GM21529 (cell line): ENCODE results near the gene SH3BP4.

Experiments used
- ATAC-seq: cut with Tn5 transposase; IDR thresholded peaks from one replicate; pipeline ENCODE4 v1.9.1; 2021; ENCODE audit not compliant: unreplicated experiment

Gene SH3BP4

DNA sequence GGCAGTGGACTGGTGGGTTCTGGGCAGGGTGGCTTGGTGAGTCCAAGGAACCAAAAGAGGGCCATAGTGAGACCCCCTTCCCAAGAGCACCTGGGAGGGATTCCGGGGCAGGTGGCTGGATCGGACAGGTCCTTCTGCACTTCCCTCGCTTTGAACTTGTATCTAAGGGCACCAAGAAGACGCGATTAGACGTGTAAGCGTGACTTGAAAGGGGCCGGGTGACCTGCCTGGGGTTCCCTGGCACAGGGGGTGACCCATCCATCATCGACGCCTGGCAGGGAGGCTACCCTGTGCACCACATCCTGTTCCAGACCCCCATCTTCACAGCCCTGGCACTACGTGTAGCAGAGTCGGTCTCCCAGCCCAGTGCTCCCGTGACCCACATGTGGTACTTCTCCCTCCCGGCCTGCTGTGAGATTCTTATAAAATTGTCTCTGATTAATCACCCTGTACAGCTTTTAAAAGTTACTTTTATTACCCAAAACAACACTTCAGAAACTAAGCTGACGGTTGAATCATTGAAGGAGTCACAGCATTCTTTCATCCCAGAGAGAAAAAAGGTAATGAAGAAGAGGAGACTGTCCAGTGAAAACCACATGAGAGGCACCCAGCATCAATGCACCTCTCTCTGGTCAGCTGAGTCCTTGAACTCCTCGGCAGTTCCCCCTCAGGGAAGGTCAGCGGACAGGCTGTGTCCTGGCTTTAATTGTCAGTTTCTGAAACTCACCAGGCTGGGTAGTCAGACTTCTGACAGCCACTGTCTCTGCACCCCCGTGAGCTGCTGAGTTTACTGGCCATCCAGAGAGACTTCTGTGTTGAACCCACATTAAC, 13.0 kb downstream of the SH3BP4 start:
- ATAC-seq = no peak

DNA sequence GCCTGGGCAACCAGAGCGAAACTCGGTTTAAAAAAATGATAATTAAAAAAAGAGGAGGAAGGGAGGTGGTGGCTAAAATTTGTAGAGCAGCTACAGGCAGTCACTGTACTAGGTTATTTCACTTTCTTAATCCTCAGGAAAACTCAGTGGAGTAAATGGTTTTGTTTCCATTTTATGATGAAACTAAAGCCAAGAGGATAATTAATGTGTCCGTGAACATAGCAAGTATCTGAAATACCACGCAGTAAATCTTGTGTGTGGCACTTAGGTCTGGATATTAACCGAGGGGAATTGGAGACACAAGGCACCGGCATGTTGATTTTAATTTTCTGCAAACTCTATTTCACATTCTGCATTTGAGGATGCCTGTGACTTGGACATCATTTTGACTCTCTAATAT, 14.5 kb downstream of the SH3BP4 start:
- ATAC-seq = no peak

DNA sequence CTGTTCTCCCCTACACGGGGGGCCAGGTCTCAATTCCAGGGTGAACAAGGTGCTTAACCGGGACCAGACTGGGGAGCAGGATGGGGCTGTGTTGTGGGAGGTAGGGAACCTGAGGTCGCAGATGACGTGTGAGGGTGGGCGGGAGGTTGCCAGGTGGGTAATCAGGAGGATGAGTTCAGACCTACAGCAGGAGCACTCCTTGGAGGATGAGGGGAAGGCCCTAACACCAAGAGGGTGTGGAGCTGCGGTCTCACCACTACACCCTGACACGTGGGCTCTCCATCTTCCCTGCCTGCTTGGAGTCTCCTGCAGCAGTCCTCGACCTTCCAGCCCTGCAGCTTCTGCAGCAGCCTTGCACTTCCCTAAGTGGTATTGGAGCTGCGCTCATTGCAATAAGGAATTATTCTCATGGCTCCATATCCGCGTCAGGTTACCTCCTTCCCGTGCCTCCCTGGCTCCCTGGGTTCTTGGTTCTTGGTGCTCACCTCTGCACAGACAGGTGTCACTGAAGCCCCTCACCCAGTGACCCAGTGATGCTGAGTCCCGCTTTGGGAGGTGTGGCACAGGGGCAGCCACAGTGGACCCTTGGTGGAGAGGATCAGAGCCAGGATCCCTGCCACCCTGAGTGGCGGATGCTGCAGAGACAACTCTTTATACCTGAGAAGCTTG, 15.5 kb downstream of the SH3BP4 start:
- no peak for ATAC-seq

DNA sequence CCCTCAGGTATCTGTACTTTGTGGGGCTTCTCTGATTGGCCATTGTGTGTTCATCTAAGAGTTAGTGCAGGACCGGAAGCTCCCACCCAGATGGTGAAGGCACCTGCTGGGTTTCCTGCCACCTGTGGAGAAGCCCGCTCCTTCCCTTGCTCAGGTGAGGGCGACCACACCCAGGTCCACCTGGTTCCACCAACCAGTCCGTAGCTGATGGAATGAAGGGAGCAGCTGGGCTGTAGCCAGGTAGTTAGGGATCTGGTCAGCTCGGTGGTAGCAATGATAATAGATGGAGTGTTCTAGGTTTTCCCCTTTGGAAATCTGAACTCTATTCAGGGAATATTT, 16.0 kb downstream of the SH3BP4 start:
- no peak for ATAC-seq

DNA sequence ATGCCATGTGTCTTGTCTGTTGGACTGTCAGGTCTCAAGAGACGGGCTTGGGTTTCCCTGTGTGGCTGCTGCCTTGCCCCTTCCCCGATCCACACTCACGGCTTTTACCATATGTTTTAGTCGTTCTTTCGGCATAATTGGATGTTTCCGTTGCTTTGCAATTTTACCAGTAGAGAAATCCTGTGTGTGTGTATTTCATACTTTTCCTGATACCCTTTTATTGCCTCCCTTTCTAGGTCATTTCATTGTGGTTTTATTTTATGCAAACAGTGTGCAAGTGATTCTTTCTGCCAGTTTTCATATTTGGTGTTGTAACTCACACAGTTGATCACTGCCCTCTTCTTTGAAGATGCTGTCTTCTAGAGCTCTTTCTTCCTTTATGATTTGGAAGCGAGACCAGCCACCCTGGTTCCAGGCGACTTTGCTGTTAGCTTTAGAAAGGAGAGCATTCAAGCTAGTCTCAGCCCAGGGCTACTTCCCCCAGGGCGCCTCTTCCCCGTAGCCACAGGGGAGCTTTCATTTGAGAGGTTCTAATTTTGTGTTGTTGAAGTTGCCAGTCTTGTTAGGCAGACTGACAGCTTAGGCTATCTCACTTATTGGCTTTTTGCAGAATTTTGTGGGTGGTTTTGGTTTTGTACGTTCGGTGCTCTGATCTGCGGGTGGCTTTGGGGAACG, 17.0 kb downstream of the SH3BP4 start:
- ATAC-seq = no peak

DNA sequence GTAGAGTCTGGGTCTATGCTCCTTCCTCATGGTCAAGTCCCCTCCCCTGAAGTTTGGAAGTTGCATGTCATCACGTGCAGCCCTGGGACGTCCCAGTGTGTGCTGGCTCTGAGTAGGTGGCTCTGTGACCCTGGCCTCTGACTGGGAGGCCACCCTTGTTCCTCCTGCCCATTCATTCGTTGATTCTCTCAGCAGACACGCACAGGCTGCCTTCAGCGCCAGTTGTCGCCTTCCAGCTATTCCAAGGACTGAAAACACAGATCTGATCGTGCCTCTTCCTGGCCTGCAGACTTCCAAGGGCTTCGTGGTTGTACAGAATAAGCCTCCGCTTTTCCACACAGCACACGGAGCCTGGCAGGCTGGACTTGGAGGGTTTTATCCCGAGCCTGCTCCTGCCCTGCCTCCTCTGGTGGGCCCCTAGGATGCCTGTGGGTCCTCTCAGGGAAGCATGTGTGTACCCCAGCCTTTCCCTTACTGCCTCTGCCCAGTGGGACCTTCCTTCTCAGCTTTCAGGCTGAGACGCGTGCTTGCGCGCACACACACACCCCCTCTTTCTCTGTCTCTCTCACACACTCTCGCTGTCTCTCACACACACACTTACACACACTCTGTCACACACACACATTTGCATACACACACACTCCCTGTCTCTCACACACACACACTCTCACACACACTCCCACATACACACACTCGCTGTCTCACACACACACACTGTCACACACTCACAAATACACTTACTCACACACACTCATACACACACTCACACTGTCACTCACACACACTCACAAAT, 17.7 kb downstream of the SH3BP4 start:
- ATAC-seq = no peak

DNA sequence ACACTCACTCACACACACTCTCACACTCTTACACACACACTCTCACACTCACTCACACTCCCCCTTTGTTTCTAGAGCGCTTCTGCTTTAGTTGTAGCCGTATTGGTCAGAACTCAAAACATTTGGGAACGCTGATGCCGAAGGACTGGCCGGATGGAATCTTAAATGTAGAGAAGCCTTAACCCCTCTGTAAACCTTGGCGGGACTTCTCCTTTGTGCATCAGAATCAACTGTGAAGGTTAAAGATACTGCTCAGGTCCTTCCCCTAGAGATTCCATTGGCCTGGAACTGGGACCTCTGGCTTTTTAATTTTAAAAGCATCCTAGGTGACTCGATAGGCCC, 18.3 kb downstream of the SH3BP4 start:
- ATAC-seq = no peak

DNA sequence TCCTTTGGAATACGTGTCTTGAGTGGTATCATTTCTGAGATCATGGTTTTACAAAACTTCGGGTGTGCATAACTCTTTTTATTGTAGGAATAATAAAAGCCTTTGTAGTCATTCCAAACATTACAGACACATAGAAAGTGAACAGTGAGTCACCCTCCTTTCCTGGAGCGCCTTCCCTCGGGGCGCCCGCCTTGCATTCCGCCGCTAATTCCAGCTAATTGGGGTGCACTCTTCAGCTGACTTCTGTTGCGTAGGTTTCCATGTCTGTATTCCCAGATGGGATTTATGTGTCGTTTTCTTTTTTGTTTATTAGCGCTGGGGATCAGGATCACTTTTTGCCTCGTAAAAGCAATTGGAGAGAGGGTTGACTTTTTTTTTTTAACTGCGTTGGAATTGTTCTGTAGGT, 18.7 kb downstream of the SH3BP4 start:
- ATAC-seq = no peak

DNA sequence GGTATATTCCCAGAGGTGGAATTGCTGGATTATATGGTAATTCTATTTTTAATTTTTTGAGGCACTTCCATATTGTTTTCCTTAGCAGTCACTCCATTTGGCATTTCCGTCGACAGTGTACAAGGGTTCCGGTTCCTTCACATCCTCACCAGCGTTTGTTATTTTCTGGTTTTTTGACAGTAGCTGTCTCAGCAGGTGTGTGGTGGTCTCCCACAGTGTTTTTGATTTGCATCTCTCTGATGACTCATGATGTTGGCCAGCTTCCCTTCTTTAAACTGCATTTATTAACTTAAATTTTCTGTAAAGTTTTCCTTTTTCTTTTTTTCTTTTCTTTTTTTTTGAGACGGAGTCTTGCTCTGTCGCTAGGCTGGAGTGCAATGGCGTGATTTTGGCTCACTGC, 19.7 kb downstream of the SH3BP4 start:
- no peak for ATAC-seq

DNA sequence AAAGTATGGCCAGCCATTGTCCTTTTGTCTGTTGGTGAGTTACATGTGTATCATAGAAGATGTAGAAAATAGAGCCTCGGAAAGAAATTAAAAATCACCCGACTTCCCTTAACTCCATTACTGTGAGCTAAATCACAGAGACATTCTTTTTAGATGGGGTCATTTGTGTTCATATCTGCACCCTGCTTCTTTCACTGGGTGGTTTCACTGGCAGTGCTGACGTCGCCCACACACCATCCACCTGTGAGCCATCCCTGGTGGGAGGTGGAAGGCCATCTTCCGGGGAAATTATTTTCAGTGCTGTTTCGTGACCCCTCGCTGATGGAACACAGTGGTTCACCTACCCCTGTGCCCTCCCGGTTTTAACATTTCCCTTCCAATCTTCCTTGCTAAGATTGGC, 21.2 kb downstream of the SH3BP4 start:
- ATAC-seq = no peak

DNA sequence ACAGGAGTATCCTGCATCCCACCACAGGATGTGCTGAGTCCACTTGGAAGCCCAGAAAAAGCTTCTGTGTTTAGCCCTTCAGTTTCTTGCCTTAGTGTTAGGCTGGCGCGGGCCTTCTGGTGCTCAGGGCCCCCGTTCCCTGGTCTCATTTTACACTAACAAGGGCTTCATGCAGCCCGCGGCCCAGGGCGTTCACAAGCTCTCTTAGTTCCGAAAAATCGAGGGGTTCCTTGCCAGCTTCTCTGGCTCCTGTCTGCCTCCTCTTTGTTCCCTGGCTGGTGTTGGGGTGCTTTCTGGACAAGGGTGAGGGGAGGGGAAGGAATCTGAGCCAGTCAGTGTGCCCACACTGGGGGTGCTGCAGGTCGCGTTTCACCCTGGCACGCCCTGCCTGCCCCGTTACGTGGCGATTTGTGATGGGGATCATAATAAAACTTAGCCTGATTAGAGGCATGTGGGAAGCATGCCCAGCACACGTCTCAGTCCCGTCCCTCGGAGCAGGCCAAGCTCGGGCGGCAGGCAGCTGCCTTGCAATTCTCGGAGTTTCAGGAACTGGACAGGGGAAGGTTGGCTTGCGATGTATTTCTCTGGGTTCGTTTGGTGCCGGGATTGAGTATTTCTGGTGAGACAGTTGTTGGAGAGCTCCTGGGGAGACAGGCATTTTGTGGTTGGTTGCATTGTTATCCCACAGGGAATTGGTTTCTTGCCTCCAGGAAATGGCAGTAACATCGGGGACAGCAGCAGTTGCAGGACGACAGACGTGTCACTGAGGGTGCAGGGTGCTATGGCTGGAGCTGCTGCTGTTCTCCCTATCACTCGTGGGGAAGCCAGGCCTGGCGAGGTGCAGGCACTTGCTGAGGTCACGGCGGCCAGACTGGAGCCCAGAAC, 22.9 kb downstream of the SH3BP4 start:
- no peak for ATAC-seq

DNA sequence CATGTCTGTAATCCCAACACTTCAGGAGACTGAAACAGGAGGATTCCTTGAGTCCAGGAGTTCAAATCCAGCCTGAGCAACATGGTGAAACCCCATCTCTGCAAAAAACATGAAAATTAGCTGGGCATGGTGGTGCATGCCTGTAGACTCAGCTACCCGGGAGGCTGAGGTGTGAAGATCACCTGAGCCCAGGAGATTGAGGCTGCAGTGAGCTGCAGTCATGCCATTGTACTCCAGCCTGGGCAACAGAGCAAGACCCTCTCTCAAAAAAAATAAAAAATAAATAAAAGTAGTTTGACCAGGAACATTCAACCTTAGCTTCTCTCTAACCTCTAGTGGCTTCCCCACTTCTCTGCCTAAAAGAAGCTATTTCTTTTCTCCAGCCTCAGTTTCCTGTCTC, 23.8 kb downstream of the SH3BP4 start:
- ATAC-seq = no peak

DNA sequence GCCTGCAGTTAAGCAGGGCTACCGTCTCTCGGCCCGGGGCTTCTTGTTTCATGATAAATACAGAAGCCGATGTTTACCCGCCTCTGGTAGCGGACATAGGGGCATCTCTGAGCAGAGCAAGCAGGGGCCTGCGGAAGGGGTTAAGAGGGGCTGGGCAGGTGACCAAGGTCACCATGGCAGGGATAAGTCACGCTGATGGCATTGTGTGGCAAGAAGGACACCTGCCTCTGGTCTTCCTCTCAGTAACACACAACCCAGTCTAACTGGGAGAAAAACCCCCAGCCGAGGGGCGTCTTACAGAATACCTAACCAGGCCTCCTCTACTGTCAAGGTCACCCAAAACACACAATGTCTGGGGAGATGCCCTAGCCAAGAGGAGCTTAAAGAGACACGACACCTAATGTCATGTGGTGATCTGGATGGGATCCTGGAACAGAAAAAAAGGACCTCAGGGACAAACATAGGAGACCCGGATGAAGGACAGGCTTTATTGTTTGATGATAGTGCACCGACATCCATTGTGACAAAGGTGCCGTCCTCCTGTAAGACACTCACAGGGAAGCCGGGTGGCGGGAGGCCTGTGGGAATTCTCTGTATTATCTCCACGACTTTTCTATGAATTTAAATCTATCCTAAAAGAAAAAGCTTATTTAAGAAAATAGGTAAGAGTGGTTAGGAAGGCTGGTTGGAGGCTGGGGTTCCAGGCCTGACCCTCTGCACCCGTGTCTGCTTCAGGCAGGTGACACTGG, 24.8 kb downstream of the SH3BP4 start:
- no peak for ATAC-seq

DNA sequence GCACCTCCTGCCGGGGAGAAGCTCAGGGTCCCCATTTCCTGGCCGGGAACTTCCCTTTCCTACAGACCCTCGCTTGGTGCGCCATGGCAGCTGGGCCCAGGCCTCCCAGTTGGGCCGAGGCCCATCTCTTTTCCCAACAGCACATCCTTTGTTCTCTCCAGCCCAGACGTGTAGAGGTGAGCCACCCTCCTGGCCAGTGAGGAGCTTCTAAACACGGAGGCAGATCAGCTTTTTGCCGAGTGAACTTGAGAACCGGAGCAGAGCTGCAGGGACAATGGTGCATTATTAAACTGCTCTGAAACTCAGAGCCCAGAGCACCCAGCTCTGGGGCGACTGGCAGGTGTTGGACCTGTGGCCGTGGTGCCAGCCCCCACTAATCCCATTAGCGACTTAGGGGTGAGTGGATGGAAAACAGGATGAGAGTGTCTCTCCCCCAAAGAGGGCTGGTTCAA, 25.4 kb downstream of the SH3BP4 start:
- ATAC-seq = no peak

DNA sequence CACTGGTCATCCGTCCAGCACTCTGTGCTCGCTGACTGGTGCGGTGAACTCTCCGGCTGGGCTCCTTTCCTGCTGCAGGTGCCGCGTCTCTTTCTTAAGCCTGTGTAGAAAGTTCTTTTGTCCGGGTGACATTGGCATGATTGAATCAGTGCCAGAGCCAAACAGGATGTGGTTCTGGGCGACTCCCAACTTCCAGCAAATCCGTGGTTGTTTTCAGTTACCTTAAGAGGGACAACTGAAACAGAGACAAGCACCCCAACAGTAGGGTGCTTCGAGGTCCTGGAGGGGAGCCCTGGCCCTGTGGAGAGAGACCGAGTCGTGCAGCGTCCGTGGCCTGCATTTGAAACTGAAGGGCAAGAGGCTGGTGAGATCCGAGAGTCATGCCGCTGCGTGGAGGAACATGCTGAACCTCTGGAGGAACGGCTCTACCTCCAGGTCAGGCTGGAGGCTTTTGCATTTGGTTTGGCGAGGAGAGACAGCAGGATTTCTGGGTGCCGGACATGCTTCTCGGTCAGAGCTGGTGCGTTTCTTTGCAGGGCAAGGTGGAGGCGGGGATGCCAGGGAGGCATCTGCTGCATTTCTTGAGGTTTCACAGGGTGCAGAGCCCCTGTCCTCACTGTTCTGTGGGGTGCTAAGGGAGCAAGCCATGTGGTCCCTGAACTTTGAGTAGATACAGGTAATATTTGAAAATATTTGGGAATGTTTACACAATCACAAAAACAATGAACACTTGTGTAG, 26.8 kb downstream of the SH3BP4 start:
- ATAC-seq = no peak

DNA sequence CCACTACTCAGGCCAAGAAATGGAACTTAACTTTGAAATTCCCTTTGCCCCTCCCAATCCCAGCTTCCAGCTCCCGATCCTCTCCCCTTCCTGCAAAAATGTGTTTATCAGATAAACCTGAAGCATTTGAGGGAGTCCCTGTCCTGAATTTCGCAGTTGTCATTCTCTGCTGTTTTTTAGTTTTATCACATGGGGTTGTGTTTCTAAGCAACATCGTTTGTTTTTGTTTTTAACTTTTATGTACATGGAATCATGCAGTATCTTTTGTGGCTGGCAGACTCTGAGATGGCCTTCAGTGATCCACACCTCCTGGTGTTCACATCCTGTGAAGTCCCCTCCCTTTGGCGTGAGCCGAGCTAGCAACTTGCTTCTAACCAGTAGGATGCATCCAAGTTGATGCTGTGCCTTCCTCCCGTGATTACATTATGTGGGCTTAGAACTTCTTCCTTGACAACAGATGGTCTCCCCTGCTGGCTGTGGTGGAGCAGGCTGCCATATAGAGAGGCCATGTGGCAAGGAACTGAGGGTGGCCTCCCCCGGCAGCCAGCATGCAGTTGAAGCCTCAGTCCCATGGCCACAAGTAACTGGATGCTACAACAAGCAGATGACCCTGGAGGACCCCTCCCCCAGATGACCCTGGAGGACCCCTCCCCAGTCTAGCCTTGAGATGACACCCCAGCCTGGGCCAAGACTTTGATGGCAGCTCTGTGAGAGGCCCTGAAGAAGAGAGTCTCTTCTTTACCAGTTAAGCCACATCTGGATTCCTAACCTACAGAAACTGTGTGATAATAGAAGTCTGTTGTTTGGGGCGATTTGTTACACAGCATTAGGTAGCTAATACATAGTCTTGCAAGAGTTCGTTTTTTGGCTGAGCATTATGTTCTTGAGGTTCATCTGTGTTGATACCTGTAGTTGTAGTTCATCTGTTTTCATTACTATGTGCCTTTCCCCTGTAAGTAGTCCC, 27.7 kb downstream of the SH3BP4 start:
- no peak for ATAC-seq

DNA sequence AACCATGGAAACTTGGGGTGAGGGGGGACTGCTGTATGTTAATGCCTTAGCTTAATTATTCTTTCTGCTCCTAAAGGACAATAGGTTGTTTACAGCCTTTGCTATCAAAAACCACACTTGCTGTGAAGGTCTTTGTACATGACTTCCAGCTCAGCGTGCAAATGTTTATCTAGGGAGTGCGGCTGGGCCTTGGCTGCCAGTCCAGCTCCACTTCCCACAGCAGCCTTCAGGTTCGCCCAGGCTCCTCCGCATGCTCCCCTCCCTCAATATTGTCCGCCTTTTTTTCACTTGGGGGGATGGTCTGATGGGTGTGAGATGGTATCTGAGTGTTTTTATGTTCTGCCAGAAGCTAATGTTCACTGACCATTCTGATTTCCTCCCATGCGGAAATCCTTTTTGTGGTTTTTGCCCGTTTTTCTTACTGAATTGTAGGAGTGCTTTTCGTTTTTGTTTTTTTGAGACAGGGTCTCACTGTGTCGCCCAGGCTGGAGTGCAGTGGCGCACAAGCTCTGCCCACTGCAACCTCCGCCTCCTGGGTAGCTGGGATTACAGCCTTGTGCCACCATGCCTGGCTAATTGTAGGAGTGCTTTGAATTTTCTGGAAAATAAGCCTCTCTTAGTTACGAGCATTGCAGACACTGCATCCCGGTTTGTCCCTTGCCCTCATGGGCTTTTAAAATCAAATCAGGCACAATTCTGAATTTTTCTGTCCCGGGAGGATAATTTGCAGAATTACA, 28.8 kb downstream of the SH3BP4 start:
- no peak for ATAC-seq
